GM19099 (cell line): ENCODE results near the gene CAMTA1.

Source experiments
- POLR2A ChIP-seq: IDR thresholded peaks from 3 replicates; pipeline ENCODE4 v1.6.1; 2011; ENCODE audit warnings: low read depth; ENCODE audit not compliant: insufficient read length; ENCODE audit errors: extremely low read depth

The CAMTA1 gene

DNA sequence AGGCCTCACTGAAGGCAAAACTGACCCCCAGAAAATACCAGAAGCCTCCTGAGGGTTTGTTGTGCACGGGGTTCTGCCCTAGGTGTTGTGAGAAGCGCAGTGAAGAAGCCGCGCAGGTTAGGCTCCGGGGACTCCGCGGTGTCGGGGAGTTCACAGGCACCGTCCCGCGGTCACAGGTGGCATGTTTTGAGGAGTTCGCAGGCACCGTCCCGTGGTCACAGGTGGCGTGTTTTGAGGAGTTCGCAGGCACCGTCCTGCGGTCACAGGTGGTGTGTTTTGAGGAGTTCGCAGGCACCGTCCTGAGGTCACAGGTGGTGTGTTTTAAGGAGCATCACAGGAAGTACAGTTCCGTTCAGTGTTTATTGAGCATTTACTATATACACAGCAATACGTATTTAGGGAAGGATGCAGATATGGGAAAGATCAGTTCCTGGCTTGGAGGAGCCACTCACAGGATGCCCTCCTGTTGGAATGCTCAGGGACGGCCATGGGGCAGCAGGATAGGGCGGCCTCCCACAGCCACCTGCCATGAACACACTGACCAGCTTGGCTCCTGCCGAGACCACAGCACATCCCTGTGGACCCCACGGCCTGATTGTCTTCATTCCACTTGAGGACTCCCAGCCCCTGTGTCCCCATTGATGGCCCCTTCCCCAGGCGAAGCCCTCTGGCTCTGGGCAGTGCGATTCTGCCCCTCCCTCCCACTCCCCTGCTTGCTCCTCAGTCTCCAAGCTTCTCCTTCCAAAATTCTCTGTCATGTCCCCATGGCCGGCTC, 899.8 kb downstream of the CAMTA1 start:
- no peak for TF ChIP-seq POLR2A

DNA sequence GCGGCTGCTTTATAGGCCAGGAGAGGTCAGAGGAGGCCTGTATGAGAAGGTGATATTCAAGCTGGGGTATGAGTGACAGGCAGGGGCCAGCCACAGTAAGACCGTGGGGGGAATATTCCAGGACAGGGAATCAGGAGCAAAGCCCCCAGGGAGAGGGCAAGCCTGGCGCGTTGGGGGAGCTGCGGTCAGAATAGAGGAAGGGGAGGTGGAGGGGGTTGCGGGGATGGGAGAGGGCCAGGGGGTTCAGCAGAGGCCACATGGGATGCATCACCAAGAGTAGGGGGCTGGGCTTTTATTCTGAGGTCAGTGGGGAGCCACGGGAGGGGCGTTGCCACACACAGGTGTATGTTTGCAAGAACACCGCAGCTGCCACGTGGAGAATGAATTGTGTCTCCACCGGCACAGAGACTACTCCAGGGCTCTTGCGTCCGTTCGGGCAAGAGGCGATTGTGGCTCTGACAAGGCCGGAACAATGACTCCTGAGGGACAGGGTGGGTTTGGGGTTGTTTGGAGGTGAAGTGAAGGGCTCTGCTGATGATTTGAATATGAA, 901.1 kb downstream of the CAMTA1 start:
- TF ChIP-seq POLR2A, result no peak

DNA sequence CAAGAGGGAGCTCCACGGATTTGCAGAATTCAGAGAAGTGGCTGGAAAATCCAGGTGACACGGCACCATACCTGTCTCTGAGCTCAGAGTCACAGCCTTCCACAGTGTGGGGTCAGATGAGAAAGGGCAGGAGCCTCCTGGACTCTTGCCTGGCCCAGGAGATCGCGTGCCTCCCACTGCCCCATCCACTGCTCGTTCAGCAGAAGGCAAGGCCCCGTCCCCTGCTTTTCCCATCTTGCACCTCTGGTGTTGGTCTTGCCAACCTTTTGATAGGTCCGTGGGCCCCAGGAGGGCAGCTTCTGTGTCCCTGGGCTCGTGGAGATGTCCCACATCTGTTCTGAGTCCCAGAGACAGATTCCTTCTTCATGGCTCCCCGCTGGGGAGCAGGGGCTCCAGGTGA, 902.2 kb downstream of the CAMTA1 start:
- TF ChIP-seq POLR2A, result no peak

DNA sequence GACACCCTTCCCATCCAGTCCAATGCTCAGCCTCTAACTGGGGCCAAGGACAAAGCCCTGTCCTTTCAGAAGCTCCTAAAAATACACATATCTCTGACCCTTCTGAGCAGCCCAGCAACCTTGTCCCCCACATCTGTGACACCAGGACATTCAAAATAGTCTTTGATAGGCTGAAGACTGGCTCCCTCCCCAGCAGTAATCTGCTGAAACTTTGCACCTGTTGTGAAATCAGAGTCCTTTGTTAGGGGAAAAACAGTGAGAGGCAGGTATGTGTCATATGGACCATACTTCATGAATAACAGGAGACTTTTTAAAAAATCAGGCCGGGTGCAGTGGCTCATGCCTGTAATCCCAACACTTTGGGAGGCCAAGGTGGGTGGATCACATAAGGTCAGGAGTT, 903.4 kb downstream of the CAMTA1 start:
- no peak for TF ChIP-seq POLR2A

DNA sequence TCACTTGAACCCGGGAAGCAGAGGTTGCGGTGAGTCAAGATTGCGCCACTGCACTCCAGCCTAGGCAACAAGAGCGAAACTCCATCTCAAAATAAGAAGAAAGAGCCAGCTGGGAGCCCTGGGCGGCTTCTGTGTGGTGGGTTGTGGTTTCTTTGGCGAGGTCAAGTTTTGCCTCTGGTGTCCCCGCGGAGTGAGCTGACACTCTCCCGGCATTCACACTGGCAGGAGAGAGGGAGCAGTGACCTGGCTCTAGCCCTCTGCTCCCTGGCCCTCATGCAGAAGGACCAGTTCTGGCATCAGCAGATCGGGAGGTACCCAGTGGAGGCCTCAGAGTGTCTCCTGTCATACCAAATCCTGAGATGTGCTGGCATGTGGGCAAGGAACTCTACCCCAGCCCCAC, 904.8 kb downstream of the CAMTA1 start:
- no peak for TF ChIP-seq POLR2A

DNA sequence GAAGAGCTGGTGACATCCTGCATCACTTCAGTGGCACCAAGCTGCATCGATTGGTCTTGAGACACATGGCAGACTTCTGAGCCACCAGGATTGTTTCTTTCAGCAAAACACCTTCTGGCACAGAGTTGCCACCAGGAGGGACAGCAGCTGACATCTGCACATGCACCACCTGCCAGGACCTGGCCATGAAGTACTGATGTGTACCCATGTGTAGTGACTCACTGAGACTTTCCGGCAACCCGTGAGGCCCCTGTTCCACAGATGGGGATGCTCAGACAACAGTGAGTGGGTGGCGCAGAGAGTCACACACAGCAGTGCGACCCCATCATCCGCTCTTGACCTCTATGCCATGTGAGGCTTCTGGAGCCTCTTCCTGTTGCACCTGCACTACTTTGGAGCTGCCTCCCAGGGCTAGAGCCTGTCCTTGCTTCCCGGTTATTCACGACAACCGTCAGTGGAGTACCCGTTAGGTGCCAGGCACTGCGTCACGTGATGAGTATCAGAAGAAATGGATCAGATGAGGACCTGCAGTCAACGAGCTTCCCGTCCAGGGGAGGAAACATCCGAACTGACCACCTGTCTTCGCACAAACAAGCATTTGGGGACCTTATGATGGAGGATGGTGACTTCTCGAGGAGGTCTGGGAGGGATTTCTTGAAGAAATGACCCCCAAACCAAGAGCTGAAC, 905.4 kb downstream of the CAMTA1 start:
- TF ChIP-seq POLR2A, result no peak

DNA sequence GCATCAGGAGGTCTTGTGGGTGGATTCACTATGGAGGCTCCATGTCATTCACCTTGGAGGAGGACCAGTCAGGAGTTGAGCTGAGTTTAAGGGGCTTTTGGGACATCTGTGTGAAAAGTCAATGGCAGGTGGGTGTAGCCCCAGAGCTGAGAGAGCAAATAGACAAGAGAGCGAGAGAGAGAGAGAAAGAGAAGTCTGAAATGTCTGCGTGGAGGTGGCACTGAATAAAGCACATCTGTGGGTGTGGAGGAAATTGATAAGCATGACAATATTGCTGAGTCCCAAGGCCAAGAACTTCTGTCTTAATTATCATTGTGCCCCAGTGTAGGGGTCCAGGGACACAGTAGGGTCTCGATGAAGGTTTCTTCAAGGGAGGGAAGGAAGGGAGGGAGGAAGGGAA, 906.3 kb downstream of the CAMTA1 start:
- TF ChIP-seq POLR2A, result no peak

DNA sequence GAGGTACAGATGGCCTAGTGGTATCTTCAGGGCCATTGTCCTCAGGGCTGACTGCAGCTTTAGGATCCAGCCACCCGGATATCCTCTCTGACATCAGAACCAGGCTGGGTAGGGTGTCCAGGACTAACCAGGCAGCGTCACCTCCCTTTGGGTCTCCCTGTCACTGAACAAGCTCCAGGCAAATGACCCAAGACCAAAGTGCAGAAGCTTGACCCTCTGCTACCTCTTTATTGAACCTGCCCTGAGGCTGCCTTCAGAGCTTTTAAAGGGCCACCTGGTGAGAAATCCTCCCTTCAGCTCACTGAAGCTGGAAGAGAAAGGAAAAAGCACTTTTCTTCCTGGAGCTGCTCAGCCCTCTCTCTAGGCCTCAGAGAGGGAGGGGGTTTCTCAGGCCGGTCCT, 906.8 kb downstream of the CAMTA1 start:
- no peak for TF ChIP-seq POLR2A

DNA sequence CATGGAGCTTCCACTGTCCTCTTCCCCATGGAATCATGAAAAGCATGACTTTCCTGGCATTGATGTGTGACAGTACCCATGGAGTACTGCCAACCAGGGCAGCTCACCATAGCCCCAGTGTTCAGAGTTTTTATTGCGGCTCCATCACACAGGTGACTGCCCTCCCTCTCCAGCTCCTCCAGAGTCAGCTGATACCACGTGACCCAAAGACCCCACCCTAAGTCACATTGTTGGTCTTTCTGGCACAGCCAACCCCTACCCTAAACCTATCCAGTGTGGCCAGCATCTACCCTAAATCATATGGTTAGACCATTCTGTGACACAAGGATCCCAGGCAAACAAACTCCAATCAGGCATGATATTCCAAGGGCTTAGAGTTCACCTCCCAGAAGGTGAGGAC, 908.4 kb downstream of the CAMTA1 start:
- no peak for TF ChIP-seq POLR2A

DNA sequence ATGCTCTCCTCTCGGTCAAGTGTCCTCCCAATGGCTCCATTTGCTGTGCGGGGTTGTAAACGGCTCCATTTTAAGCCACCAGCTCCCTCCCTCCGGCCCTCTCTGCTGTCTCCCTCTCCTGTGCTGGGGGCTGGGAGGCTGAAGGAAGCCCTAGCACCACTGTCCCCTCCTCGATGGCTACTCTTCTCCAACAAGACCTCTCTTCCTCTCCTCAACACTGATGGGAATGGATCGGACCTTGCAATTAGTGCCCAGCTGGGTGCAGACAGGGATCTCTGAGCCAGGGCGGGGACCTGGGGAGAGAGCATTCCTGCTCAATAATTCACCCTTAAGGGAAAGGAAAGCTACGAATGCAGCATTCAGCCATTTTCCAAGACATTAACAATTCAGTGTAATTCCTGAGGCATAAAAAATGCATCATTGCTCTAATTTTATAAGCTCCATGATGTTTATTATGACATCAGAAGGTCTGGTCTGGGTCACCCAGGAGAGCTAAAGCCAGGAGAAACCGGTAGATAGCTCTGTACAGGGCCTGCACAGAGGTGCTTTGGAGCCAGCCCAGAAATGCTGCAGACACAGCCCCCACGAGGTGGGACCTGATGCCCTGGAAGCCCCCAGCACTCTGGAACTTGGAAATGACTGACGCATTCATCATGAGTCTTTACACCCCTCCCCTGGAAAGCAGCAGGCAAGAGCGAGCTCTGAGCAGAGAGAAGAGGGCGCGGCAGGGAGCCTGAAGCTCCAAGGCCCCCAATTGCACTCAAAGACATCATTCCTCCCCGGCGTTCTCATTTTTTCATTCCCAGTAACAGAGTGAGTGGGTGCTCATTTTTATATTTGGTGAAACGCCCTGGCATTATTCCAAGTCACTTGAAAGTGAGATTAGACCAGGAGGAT, 909.6 kb downstream of the CAMTA1 start:
- no peak for TF ChIP-seq POLR2A

DNA sequence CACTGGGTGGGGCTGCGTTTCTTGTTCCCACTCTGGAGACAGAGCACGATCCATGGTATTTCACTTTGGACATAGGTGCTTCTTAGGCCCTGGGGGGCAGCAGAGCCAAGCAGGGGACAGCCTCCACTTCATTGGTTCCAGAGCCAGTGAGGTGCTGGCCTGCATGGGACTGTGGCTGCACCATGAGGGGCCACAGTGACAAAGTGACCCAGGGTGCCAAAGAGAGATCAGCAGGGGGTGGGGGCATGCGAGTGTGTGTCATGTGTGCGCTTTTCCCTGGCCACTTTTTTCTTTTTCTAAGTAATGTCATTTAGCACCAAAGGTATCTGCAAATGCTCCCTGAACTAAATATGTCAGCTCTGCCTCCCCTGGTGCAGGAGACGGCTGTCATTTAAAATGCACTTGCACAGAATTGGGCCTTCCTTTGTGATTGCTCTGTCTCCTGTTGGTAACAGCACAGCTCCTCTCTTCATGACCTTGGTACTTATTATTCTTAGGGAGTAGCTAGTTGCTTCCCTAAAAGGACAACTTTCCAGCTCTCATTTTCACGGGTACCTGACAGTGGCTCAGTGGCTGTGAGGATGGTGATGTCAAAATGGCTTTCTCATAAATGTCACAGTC, 910.4 kb downstream of the CAMTA1 start:
- no peak for TF ChIP-seq POLR2A

DNA sequence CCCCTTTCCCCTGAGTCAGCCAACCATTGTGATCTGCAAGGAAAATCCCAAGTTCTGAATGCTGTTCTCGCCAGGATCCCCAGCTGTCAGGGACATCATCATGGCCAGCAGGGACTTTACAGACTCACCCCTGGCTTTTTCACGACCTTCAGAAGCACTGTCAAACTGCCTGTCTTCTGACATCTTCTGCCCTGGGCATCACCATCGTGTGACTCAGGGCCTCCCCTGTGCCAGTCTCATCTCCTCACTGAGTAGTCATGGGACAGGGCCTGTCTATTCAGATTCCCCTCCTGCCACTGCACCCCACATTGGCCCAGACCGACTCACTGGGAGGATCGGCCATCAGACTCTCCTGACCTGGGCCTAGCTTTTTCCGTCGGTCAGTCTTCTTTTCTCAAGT, 913.4 kb downstream of the CAMTA1 start:
- no peak for TF ChIP-seq POLR2A

DNA sequence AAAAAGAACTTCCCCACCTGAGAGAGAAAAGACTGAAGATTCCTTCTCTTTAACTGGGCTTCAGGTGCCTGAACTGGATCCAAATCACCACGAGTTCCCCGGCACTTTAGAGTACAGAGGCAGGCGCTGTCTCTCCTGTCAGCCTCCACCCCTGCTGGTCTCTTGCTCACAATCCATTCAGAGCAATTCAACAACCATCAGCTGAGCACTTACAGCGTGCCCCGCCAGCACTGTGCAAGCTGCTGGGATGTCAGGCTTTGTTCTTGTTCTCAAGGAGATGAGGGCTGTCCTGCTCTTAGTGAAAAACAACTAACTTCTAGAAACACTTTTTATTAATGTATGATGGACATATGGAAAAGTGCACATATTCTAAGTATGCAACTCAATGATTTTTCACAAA, 917.1 kb downstream of the CAMTA1 start:
- TF ChIP-seq POLR2A, result no peak

DNA sequence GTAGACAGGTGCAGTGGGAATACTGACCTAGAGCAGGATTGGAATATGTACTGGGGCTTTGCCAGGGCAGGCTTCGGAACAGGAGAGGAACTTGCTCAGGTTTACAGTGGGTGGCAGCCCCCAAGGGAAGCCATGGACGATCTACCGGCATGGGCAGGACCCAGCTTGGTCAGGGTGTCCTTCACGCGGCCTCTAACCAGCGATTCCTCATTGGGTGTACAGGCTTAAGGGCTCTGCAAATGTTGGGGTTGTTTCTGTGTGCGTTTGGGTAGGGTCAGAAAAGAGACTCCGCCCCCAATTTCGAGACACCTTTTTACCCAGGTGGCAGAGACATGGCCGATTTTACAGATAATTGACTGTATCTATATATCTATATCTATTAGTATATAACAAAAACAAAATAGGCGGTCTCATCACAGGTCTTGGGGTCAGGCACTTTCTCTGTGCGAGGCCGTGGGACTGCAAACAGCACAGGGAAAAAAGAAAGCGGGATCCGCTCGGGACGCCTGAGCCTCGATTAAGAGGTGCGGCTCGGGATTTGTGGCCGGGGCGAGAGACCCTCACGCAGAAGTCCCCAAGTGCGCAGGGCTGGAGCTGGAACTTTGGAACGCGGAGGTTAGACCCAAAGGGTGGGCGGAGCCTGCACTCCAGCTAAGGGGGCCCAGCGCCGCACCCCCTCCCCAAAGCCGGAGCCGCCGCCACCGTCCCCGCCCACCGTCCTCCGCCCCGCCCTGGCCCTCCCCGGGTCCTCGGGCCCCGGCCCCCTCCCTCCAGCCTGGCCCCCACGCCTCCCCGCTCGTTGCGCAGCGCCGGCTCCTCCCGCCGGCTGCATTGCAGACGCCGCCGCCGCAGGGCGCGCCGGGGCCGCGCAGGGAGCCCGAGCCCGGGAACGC, 918.3 kb downstream of the CAMTA1 start:
- no peak for TF ChIP-seq POLR2A

DNA sequence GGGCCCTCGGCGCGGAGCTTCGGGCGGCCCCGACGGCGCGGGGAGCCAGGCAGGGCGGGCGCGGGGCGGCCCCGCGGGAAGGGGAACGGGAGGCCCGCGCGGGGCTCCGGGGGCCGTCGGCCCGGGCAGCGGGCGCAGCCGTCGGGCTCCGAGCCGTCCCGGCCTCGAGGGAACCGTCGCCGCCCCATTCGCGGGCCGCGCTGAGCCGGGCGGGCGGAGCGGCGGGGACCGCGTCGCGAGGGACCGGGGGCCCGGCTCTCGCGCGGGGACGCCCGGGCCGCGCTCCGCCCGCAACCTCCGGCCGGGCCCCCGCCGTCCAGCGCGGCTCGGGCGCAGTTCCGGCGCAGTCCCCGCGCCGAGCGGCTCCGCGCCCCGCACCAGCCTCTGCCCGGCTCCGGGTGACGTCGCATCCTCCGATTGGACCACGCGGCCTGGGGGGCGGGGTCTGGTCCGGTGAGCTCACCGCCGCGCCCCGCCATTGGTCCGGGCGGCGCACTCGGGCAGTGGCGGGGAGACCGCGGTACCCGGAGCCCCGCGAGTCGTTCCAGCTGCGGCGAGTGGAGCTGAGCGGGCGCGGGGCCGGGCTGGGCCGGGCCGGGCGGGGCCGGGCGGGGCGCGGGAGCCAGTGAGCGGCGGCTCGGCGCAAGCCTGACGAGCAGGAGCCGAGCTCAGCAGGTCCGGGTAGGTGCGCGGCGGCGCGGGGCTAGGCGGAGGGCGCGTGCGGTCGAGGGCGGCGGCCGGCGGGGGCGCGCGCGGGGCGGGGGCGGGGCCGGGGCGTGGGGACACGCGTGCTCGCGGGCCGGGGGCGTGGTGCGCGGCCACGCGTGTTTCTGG, 919.2 kb downstream of the CAMTA1 start:
- no peak for TF ChIP-seq POLR2A
